Fibroblast of peridontal ligament (primary cell): ENCODE results near the gene TMED10.
"Not testable (repeated sequence)": the region's sequence is repeated elsewhere in the genome, so short reads cannot be mapped to it uniquely, and the experiment has no call there.

Experiments
- DNase-seq: peaks from one replicate; pipeline ENCODE4 v3.0.0-alpha.2; 2010; ENCODE audit errors: extremely low read depth

Gene TMED10

GRCh38 chr14:75158843-75159614 lies 17.4 kb downstream of the TMED10 start:
- no peak for DNase-seq

DNA sequence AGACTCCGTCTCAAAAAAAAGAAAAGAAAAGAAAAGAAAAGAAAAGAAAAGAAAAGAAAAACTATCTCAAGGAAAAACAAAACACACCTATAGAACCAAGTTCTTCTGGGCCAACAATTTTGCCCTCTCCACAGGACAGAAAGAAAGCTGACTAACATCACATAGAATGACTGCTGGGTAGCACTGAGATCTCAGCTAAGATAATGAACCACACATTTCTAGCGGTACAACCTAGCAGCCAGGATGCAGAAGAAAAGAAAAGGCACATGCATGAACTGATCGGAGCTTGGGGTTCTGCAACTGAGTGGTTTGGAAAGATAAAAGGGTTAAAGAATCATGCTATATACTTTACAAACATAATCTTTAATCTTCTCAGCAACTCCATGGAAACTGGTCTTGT lies 19.5 kb downstream of the TMED10 start:
- no peak for DNase-seq

DNA sequence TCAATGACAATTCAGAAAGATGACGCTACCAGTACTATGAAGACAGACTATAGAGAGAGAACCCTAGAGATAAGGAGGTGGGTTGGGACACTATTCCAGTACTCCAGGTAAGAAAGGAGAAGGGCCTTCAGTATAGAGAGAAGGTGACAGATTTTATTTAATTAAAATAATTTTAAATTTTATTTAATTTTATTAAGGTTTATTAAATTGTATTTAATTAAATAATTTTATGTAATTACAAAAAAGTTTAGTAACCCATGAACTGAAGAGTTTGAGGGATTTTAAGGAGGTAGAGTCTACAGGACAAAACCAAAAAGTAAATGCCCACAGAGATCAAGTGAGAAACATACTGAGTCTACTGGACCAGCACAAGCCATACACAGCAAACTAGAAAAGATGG lies 20.3 kb downstream of the TMED10 start:
- DNase-seq: no peak

GRCh38 chr14:75155169-75155568 lies 21.2 kb downstream of the TMED10 start:
- no peak for DNase-seq

DNA sequence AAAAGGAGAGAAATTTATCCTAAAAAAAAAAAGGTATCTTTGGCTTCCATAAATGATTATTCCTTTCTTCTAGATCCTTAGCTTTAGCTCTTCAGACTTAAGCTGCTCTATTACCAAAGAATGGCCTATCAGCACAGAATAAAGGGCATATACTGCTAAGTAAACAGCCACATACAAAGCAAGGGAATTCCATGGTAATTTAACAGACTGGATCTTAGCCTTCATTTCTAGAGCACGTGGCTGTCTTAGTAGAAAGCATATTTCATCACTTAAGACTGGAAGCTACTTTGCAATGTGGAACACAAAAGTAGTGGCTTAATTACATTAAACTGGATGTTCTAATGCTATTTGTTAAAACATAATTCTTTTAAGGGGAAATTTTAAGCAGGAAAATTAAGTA lies 23.1 kb downstream of the TMED10 start:
- DNase-seq: no peak

DNA sequence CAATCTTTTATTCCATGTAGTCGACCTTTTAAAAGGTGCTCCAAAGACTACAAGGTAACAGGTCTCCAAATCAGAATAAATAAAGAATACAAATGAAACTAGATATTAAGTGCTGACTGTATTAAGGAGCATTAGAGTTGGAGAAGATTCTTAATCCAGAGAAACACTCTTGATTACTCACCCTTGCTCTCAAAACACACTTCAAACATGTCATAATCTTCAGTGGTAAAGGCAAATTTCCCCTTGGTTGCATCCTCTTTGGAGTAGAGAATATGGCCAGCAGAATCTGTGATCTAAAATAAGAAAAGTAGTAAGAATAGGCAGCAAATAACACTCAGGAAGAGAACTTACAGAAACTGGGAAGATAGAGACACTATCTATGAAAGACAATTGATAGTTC lies 24.6 kb downstream of the TMED10 start:
- DNase-seq: no peak

DNA sequence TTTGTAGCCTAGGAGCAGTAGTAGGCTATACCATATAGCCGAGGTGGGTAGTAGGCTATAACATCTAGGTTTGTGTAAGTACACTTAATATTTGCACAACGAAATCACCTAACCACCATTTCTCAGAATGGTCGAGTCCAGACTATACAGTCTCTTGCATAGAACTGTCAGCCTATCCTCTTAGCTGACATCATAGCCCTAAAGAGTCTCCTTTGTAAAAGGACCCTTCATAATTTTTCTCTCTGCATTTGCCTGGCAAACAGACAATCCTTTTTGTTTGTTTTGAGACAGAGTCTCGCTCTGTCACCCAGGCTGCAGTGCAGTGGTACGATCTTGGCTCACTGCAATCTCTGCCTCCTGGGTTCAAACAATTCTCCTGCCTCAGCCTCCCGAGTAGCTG lies 25.8 kb downstream of the TMED10 start:
- DNase-seq: not testable (repeated sequence)

DNA sequence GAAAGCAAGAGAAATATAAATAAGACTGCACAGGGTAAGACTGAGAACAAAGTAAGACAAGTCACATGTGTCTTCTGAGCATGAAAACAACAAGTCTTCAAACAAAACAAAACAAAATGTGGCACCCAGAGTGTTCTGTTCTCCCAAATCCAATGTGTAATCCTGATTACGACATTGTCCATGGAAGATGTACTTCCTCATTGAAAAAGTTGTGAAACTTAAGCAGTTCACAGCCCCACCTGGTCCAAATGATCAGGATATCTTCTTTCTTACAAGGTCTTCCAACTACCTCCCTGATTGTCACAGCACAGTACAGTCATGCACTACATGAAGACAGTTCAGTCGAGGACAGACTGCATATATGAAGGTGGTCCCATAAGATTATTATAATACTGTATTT lies 26.3 kb downstream of the TMED10 start:
- no peak for DNase-seq

- peak; percentile 89 for DNase-seq
Observed at GRCh38 chr14:75147423-75148071, 28.9 kb downstream of the TMED10 start.

DNA sequence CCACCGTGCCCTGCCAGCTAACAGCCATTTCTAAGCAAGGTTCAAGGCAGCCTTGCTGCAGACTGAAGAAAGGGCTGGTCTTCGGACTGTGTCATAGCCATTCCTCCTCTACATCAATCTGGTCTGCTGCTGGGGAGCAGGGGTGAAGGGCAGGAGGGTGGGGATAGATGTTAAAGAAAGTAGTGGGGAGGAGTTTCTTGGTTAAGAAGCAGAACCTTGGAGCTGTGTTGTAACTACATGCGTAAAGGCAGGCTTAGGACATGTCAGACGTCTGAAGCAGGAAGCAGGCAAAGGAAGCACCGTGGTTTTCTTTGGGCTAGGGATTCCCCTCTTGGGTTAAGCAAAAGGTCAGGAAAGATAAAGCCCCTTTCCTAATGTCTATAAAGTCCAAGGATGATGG lies 31.5 kb downstream of the TMED10 start:
- no peak for DNase-seq

GRCh38 chr14:75143761-75144527 lies 32.5 kb downstream of the TMED10 start:
- DNase-seq: no peak

DNA sequence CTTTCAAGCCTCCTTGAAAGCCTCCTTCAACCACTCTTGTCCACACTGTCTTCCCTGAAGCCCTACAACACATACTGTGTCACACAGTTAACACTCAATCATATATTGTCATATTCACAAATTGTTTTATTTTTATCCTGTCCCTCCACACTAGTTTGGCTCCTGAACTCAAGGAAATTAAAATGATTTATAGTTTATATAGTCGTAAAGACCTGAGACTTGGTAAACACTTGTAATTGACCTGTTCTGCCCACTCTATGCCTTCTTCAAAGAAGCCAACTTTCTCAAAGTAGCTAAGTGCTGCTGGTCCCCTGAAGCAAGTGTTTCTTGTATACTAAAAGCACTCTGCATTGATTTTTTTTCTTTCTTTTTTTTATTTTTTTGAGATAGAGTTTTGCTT lies 33.9 kb downstream of the TMED10 start:
- no peak for DNase-seq

- DNase-seq: peak; percentile 42
Observed at GRCh38 chr14:75141967-75142366, 34.4 kb downstream of the TMED10 start.

GRCh38 chr14:75141062-75141461 lies 35.4 kb downstream of the TMED10 start:
- DNase-seq: no peak

- DNase-seq: no peak
Observed at GRCh38 chr14:75140620-75141019, 35.8 kb downstream of the TMED10 start.

DNA sequence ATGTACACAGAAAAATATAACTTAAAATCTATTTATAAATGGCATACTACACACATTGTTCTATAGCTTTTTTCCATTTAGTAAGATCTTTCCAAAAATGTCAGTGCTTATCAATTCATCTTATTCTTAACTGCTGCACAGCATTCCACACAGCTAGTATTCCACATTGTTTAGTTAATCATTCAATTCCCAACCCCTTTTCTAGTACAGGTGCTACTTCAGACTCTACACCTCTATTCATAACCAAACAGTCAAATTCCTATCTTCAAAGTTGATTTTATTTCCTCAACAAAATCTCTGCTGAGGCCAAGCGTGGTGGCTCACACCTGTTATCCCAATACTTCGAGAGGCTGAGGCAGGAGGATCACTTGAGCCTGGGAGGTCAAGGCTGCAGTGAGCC lies 37.2 kb downstream of the TMED10 start:
- DNase-seq: no peak

GRCh38 chr14:75138492-75138891 lies 37.9 kb downstream of the TMED10 start:
- no peak for DNase-seq

GRCh38 chr14:75134644-75135043 lies 41.8 kb downstream of the TMED10 start:
- DNase-seq: no peak

GRCh38 chr14:75133597-75133996 lies 42.8 kb downstream of the TMED10 start:
- no peak for DNase-seq

DNA sequence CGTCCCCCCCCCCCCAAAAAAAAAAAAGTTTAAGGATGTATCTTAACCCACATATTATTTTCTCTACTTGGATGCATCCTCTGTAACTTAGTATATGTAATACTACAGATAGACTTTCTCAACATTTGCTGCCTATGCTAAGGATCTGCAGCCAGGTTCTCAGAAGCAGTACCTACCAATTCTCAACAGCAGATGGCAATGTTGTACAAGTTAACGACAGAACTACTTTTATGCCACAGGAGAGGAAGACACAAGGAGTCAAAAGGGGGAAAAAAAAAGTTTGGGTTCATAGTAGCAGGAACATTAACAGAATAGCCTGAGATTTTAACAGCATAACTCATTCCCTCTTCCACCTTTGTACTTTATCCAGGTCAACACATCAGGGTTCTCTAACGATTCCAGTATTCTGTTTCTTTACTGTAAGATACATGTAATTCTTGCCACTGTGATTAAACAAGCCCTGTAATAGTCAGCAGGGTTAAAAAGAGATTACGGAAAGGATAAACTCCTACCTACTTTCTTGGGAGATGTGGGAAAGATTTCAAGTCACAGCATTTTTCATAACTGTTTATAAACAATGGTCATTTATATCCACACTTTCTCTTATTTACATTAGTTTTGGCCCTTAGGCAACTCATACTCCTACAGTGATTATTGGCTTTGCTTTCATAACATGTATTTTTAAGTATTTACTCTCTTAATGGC lies 43.9 kb downstream of the TMED10 start:
- peak; percentile 90 for DNase-seq

GRCh38 chr14:75128596-75128990 lies 47.8 kb downstream of the TMED10 start:
- DNase-seq: no peak

DNA sequence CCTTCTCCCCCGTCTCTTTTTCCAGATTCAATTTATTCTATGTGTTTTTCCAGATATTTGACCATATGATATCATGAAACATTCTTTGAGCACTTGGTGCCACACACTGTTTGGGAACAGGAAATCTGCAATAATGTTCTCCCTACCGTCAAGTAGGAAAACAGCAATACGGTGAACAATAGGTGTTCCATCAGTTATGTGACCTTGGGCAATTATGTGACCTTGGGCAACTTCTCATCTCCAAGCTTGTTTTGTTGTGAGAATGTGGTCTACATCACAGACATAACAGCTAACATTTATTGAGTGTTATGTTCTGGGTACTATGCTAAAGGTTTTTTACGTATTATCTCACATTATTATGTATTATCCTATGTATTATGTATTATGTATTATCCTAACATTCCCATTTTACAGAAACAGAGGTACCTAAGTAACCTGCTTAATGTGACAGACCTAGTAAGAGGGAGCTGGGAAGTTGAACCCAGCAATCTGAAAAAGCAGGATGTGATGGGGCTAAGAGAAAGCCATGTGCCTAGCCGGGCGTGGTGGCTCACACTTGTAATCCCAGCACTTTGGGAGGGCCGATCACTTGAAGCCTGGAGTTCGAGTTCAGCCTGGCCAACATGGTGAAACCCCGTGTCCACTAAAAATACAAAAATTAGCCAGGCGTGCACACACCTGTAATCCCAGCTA lies 48.4 kb downstream of the TMED10 start:
- no peak for DNase-seq
